Heart right ventricle (tissue), 16 donors: ENCODE results near the gene GALNT18. TPM values are rescaled to one million over a fixed set of nuclear protein-coding genes. Genes with fewer than 3 reads are reported as not detected.
A peak's percentile ranks its signal among the peaks of the same experiment; 100 is the strongest.

ENCODE experiments used
- ATAC-seq, 8 donors: fragments of 200-7000 bp; cut with Tn5 transposase; one replicate each; pipeline ENCODE4 v1.9.1; 2020; ENCODE audit warnings: mild to moderate bottlenecking in 8 of 8, moderate library complexity in 8 of 8, moderate number of reproducible peaks in 1 of 8
- DNase-seq, 2 donors: peaks; one replicate each; pipeline ENCODE4 v3.0.0-alpha.2; 2020
- H3K27ac ChIP-seq, 10 donors: fragments of 200-600 bp; sonication (generic) in 2 of 10; one replicate each; pipeline versions ENCODE4 v1.5.0 to v1.8.0; 2020 to 2022; ENCODE audit warnings: mild to moderate bottlenecking in 3 of 10
- H3K27me3 ChIP-seq, 7 donors: fragments of 200-600 bp; one replicate each; pipeline ENCODE4 v1.8.0; 2021 to 2022; ENCODE audit warnings: mild to moderate bottlenecking in 2 of 7
- H3K36me3 ChIP-seq, 9 donors: fragments of 200-600 bp; sonication (generic) in 1 of 9; one replicate each; pipeline versions ENCODE4 v1.5.0 to v1.8.0; 2020 to 2022; ENCODE audit warnings: mild to moderate bottlenecking in 2 of 9
- H3K4me1 ChIP-seq, 9 donors: fragments of 200-600 bp; sonication (generic) in 1 of 9; one replicate each; pipeline versions ENCODE4 v1.5.0 to v1.8.0; 2020 to 2022; ENCODE audit warnings: mild to moderate bottlenecking in 4 of 9
- H3K4me3 ChIP-seq, 10 donors: fragments of 200-600 bp; sonication (generic) in 2 of 10; one replicate each; pipeline versions ENCODE4 v1.5.0 to v1.8.0; 2020 to 2022; ENCODE audit warnings: mild to moderate bottlenecking in 7 of 10, moderate library complexity in 2 of 10
- H3K9me3 ChIP-seq, 11 donors: fragments of 200-600 bp in 10 of 11; sonication (generic) in 2 of 11; one replicate each; pipeline versions ENCODE4 v1.5.0 to v1.8.0; 2013 to 2022; ENCODE audit warnings: mild to moderate bottlenecking in 2 of 11, control low read depth in 1 of 11, moderate library complexity in 1 of 11
- CTCF ChIP-seq, 9 donors: fragments of 200-600 bp; sonication (generic) in 2 of 9; IDR thresholded peaks; one replicate each; pipeline versions ENCODE4 v1.5.0 to v1.8.0; 2021 to 2022; ENCODE audit warnings: antibody characterized with exemption in 9 of 9, mild to moderate bottlenecking in 5 of 9, moderate library complexity in 1 of 9
- WGBS, 2 donors: extraction: QIAGEN DNeasy Blood & Tissue Kit; methylation state at CpG; one replicate each; pipeline ENCODE4 v1.1.7; 2013; ENCODE audit warnings: inconsistent platforms in 1 of 2; 5-methylcytosine and 5-hydroxymethylcytosine counted together
- intact Hi-C, 10 donors: fragments of 100-400 bp; cut with DNase I; formaldehyde crosslinking; loops; one replicate each; pipeline versions ENCODE4 v1.11.1 to v1.14.2; 2022
- polyA plus RNA-seq, 2 donors: library from polyadenylated mRNA; stranded (reverse); fragments of 200-250 nt; gene quantifications; one replicate each; pipeline ENCODE4 v1.2.3, GENCODE V29; 2013
- total RNA-seq, 10 donors: library from RNA; stranded (reverse); fragmentation: NEBNext Ultra II Directional in 3 of 10; extraction: Animal tissue kit (Norgen Biotek cat#: 25700) in 3 of 10; gene quantifications; one replicate each; pipeline versions ENCODE4 v1.2.1 to v1.2.4, GENCODE V29; 2021 to 2023
- donor health status: Arrhythmogenic right ventricular cardiomyopathy.
- donor health status: ischemic (EF 13 %, LVEDD 7.1; RV severe dilation, severe dysfunction).
- donor health status: healthy with polysubstance abuse.
- donor health status: DM: no; HTN: yes; CAD: no.
- donor health status: DM: no; HTN: no; CAD: no.
- donor health status: ischemic (EF 25% LVEDD 6.9; RV normal size, moderate dysfunction).
- donor health status: ischemic (EF 25% LVEDD 5.7; RV mildly dilated, moderate dysfunction).
- donor health status: healthy.
- donor health status: DM: yes; HTN: yes; CAD: no.
- donor health status: Ischemic cardiomyopathy.
- donor health status: ischemic (EF 35%, LVEDD 5.7; RV mildly dilated, moderate dysfunction).
- donor health status: nonischemic (EF 11% LVEDD 7.7; RV severe dilation, severe dysfunction).
- donor health status: DM: yes; HTN: yes; CAD: no.
- donor health status: PGD.
- donor health status: ischemic (EF 29% LVEDD 5.4; RV normal size, mild dysfunction).
- donor health status: nonischemic (EF 23%, LVEDD 6.1; RV moderate dilation, normal function).

Gene GALNT18
- total and polyA plus RNA-seq, 12 donors = 7.0 to 29.0 (median 15.6) TPM

GRCh38 chr11:11444027-11444803 lies 177.6 kb downstream of the GALNT18 start:
- Histone ChIP-seq H3K9me3 (no peaks in the 10 kb centered on the region), H3K4me3 (no peak overlapping the region), H3K36me3 (peaks cover 0 to 18% (median 0%) of the 10 kb centered on the region in 9 donors), H3K4me1 (peaks cover 8 to 45% (median 18%) of the 10 kb centered on the region in 9 donors), H3K27ac (peak overlapping the region in 2 of 10 donors; percentile 0 to 45), H3K27me3 (no peaks in the 10 kb centered on the region)
- WGBS, 2 donors = 75 to 77% methylated on average over 13 of the region's 13 CpGs
- ATAC-seq (peak in 5 of 8 donors; percentile 8 to 71 (median 50)), DNase-seq (no peak)
- intact Hi-C loops = no loop called here
- no peak for TF ChIP-seq CTCF (IDR thresholded peaks at IDR 0.05)

DNA sequence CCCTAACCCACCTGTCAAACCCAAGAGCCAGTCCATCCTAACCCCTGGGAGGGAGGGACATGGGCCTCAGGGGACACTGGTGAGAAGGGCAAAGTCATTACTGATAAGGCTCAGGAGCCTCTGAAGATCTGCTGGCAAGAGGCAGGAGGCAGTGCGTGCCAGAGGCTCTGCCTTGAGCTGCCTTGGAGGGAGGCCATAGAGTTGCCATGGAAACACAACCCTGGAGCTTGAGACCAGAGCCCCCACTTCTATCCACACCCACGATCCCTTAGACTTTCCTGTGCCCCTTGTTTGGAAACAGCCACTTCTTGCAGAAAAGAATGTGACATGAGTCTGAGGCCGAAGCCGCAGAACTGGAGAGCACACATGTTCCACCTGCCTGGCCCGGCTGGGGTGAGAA lies 179.0 kb downstream of the GALNT18 start:
- Histone ChIP-seq H3K4me1 (peaks cover 8 to 43% (median 18%) of the 10 kb centered on the region in 9 donors), H3K27ac (no peak overlapping the region), H3K9me3 (no peaks in the 10 kb centered on the region), H3K4me3 (no peak overlapping the region), H3K27me3 (no peaks in the 10 kb centered on the region), H3K36me3 (peaks cover 0 to 9% (median 0%) of the 10 kb centered on the region in 9 donors)
- 95 to 98% methylated on average over 5 of the region's 5 CpGs for WGBS, 2 donors
- intact Hi-C loops = no loop called here
- ATAC-seq (peak in 1 of 8 donors; percentile 48), DNase-seq (no peak)
- TF ChIP-seq CTCF (IDR thresholded peaks at IDR 0.05) = no peak

DNA sequence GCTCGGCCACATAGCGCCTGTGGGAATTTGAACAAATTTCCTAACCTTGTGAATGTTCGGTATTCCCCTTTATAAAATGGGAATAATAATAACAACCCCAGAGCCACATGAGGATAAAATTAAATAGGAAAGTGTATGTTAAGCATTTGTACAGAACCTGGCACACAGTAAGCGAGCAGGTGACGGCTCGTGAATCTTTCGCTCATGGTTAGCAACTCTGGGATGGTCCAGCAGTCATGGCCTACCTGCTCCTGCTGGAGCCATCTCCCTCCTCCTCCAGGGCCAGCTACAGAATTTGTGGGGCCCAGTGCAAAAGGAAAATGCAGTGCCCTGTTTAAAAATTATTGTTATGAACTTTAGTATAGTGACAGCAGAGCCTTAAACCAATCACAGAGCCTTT lies 180.3 kb downstream of the GALNT18 start:
- 98% methylated on average over 7 of the region's 7 CpGs for WGBS, 2 donors
- Histone ChIP-seq H3K9me3 (no peaks in the 10 kb centered on the region), H3K4me3 (no peak overlapping the region), H3K27me3 (no peaks in the 10 kb centered on the region), H3K27ac (no peak overlapping the region), H3K36me3 (no peaks in the 10 kb centered on the region), H3K4me1 (peaks cover 8 to 56% (median 27%) of the 10 kb centered on the region in 9 donors)
- ATAC-seq = no peak
- intact Hi-C loops = no loop called here
- TF ChIP-seq CTCF (IDR thresholded peaks at IDR 0.05) = no peak
- no peak for DNase-seq

DNA sequence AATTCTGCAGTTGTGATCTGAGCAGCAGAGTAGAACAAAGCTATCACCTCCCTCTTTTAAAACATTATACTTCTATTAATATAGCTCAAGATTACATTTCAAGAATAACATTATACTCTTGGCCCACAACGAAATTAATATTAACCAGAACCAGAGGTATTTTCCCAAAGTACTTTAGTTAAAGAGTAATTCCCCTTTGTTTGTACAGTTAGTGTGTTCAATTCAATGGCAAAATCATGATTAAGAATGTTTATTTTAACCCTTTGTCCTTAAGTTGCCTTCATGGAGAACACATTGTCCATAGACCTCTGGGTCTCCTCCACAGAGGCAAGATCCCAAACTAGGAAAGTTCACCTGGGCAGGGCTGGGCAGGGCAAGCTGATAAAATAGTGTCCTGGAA lies 180.7 kb downstream of the GALNT18 start:
- Histone ChIP-seq H3K9me3 (no peaks in the 10 kb centered on the region), H3K27ac (no peak overlapping the region), H3K4me1 (peaks cover 8 to 60% (median 27%) of the 10 kb centered on the region in 9 donors), H3K4me3 (no peak overlapping the region), H3K27me3 (no peaks in the 10 kb centered on the region), H3K36me3 (no peaks in the 10 kb centered on the region)
- WGBS, 2 donors = 90 to 97% methylated on average over 1 of the region's 1 CpG
- ATAC-seq (no peak), DNase-seq (no peak)
- intact Hi-C loops = no loop called here
- no peak for TF ChIP-seq CTCF (IDR thresholded peaks at IDR 0.05)
